ENCODE data around the gene CNIH4.

Gene CNIH4

GRCh38 chr1:224375059-224375458 lies 18.4 kb downstream of the CNIH4 start:
- H3K9me3 ChIP-seq (ENCODE audit: control insufficient read depth, insufficient read depth, low read length): no peaks in the 10 kb centered on the region
- H3K27ac ChIP-seq (ENCODE audit: low read depth, low read length): no peak overlapping the region
- H3K4me2 ChIP-seq (ENCODE audit: low read length): no peak overlapping the region
- H3K4me1 ChIP-seq (ENCODE audit: control insufficient read depth, low read length): peaks cover 3% of the 10 kb centered on the region
- H3K79me2 ChIP-seq (ENCODE audit: control insufficient read depth, low read length): no peaks in the 10 kb centered on the region
- H3K27me3 ChIP-seq (ENCODE audit: control insufficient read depth, low read length): no peaks in the 10 kb centered on the region
- no peaks in the 10 kb centered on the region for H4K20me1 ChIP-seq (ENCODE audit: control insufficient read depth, insufficient read depth, low read depth, low read length)
- no peak for TF ChIP-seq CTCF (IDR thresholded peaks at IDR 0.05; ENCODE audit: low read depth, low read length, poor library complexity, severe bottlenecking)
- TF ChIP-seq EZH2phosphoT487 (IDR thresholded peaks at IDR 0.05; ENCODE audit: borderline replicate concordance, low read length): no peak
- peaks cover 66% of the 10 kb centered on the region for H3K36me3 ChIP-seq (ENCODE audit: control insufficient read depth, low read length)
- no peak overlapping the region for H3K4me3 ChIP-seq (ENCODE audit: low read length)
- H3F3A ChIP-seq (ENCODE audit: control insufficient read depth, insufficient read depth): no peaks in the 10 kb centered on the region
- no peaks in the 10 kb centered on the region for H3K9me2 ChIP-seq (replicated peaks; ENCODE audit: control insufficient read depth, low read length)

GRCh38 chr1:224377676-224378006 lies 21.0 kb downstream of the CNIH4 start:
- H3K4me1 ChIP-seq (ENCODE audit: control insufficient read depth, low read length): peaks cover 5% of the 10 kb centered on the region
- no peaks in the 10 kb centered on the region for H4K20me1 ChIP-seq (ENCODE audit: control insufficient read depth, insufficient read depth, low read depth, low read length)
- H3K27ac ChIP-seq (ENCODE audit: low read depth, low read length): no peak overlapping the region
- no peaks in the 10 kb centered on the region for H3K9me3 ChIP-seq (ENCODE audit: control insufficient read depth, insufficient read depth, low read length)
- H3K4me2 ChIP-seq (ENCODE audit: low read length): no peak overlapping the region
- no peaks in the 10 kb centered on the region for H3K27me3 ChIP-seq (ENCODE audit: control insufficient read depth, low read length)
- no peaks in the 10 kb centered on the region for H3K79me2 ChIP-seq (ENCODE audit: control insufficient read depth, low read length)
- H3F3A ChIP-seq (ENCODE audit: control insufficient read depth, insufficient read depth): peaks cover 2% of the 10 kb centered on the region; the same call in 1 of the 2 replicates
- peaks cover 47% of the 10 kb centered on the region for H3K36me3 ChIP-seq (ENCODE audit: control insufficient read depth, low read length)
- no peak overlapping the region for H3K4me3 ChIP-seq (ENCODE audit: low read length)
- no peaks in the 10 kb centered on the region for H3K9me2 ChIP-seq (replicated peaks; ENCODE audit: control insufficient read depth, low read length)
- no peak for TF ChIP-seq CTCF (IDR thresholded peaks at IDR 0.05; ENCODE audit: low read depth, low read length, poor library complexity, severe bottlenecking)
- TF ChIP-seq EZH2phosphoT487 (IDR thresholded peaks at IDR 0.05; ENCODE audit: borderline replicate concordance, low read length): no peak

- H3K9me3 ChIP-seq (ENCODE audit: control insufficient read depth, insufficient read depth, low read length): no peaks in the 10 kb centered on the region
- no peaks in the 10 kb centered on the region for H4K20me1 ChIP-seq (ENCODE audit: control insufficient read depth, insufficient read depth, low read depth, low read length)
- no peaks in the 10 kb centered on the region for H3K27me3 ChIP-seq (ENCODE audit: control insufficient read depth, low read length)
- no peaks in the 10 kb centered on the region for H3K9me2 ChIP-seq (replicated peaks; ENCODE audit: control insufficient read depth, low read length)
- no peak overlapping the region for H3K4me2 ChIP-seq (ENCODE audit: low read length)
- no peak overlapping the region for H3K27ac ChIP-seq (ENCODE audit: low read depth, low read length)
- peaks cover 37% of the 10 kb centered on the region for H3K36me3 ChIP-seq (ENCODE audit: control insufficient read depth, low read length)
- H3K79me2 ChIP-seq (ENCODE audit: control insufficient read depth, low read length): no peaks in the 10 kb centered on the region
- H3K4me3 ChIP-seq (ENCODE audit: low read length): no peak overlapping the region
- TF ChIP-seq CTCF (IDR thresholded peaks at IDR 0.05; ENCODE audit: low read depth, low read length, poor library complexity, severe bottlenecking): no peak
- peaks cover 11% of the 10 kb centered on the region for H3F3A ChIP-seq (ENCODE audit: control insufficient read depth, insufficient read depth)
- H3K4me1 ChIP-seq (ENCODE audit: control insufficient read depth, low read length): peaks cover 5% of the 10 kb centered on the region
Measured at GRCh38 chr1:224378855-224379631, 22.4 kb downstream of the CNIH4 start.
